Stimulated activated CD8-positive, alpha-beta memory T cell treated with anti-CD3 and anti-CD28 coated beads, Interleukin-4, amount 100 ng/mL, for 48 hours (primary cell): Measurements from ENCODE around the gene ASAP3.
"Not testable (repeated sequence)": the region's sequence is repeated elsewhere in the genome, so short reads cannot be mapped to it uniquely, and the experiment has no call there.

Experiments
- DNase-seq: peaks from one replicate; pipeline ENCODE4 v3.0.0-alpha.2; 2020

The ASAP3 gene

GRCh38 chr1:23514111-23514679 is 30.2 kb upstream of the ASAP3 start:
- no peak for DNase-seq

GRCh38 chr1:23509896-23510295 is 25.9 kb upstream of the ASAP3 start:
- no peak for DNase-seq

- DNase-seq: no peak
Measured at GRCh38 chr1:23506376-23507107, 22.6 kb upstream of the ASAP3 start.

- no peak for DNase-seq
Measured at GRCh38 chr1:23505851-23506250, 21.9 kb upstream of the ASAP3 start.

- DNase-seq: not testable (repeated sequence)
Measured at GRCh38 chr1:23504156-23504555, 20.2 kb upstream of the ASAP3 start.

- no peak for DNase-seq
Measured at GRCh38 chr1:23502951-23503350, 19.0 kb upstream of the ASAP3 start.

GRCh38 chr1:23500466-23500865 is 16.5 kb upstream of the ASAP3 start:
- no peak for DNase-seq

GRCh38 chr1:23497777-23498439 is 13.9 kb upstream of the ASAP3 start:
- DNase-seq: no peak

- DNase-seq: no peak
Measured at GRCh38 chr1:23496490-23497181, 12.7 kb upstream of the ASAP3 start.

- DNase-seq: not testable (repeated sequence)
Measured at GRCh38 chr1:23494836-23495235, 10.9 kb upstream of the ASAP3 start.

- not testable (repeated sequence) for DNase-seq
Measured at GRCh38 chr1:23492776-23493175, 8.8 kb upstream of the ASAP3 start.

- no peak for DNase-seq
Measured at GRCh38 chr1:23492132-23492720, 8.2 kb upstream of the ASAP3 start.

GRCh38 chr1:23489842-23490241 is 5.9 kb upstream of the ASAP3 start:
- DNase-seq: no peak

- DNase-seq: no peak
Measured at GRCh38 chr1:23485002-23485332, 988 bp upstream of the ASAP3 start.

- peak; percentile 92 for DNase-seq
Measured at GRCh38 chr1:23484253-23485001, 448 bp upstream of the ASAP3 start.

GRCh38 chr1:23481904-23482303 is 2.1 kb downstream of the ASAP3 start:
- no peak for DNase-seq

GRCh38 chr1:23481026-23481597 is 2.9 kb downstream of the ASAP3 start:
- no peak for DNase-seq

GRCh38 chr1:23480187-23481025 is 3.6 kb downstream of the ASAP3 start:
- DNase-seq: no peak

- no peak for DNase-seq
Measured at GRCh38 chr1:23479666-23479941, 4.4 kb downstream of the ASAP3 start.

GRCh38 chr1:23478896-23479665 is 4.9 kb downstream of the ASAP3 start:
- no peak for DNase-seq
